Activated CD4-positive, alpha-beta T cell treated with anti-CD3 and anti-CD28 coated beads, Interleukin-2, amount 50 U/mL, for 48 hours (primary cell): ENCODE results near the gene MDGA2.
"Not testable (repeated sequence)": the region's sequence is repeated elsewhere in the genome, so short reads cannot be mapped to it uniquely, and the experiment has no call there.

Experiments used
- DNase-seq, 2 experiments: peaks; one replicate each; pipeline ENCODE4 v3.0.0-alpha.2; 2020

MDGA2 gene

DNA sequence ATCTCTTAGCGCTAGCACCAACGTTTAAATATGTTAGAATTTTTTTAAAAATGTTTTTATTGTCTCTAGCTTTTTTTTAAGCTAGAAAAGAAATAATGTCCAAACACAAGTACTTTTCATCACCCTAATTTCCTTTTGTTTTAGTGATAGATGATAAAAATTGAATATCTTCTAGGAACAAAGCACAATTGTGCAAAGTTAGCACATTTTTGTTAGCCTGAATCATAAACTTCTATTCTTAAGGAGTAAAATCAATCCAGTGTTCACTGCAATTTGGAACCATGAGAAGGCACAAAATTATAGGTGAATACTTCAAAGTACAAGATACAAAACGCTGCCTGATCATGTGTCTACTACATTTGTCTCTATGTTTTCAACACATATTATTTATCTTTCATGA, 615.4 kb downstream of the MDGA2 start:
- DNase-seq: no peak

DNA sequence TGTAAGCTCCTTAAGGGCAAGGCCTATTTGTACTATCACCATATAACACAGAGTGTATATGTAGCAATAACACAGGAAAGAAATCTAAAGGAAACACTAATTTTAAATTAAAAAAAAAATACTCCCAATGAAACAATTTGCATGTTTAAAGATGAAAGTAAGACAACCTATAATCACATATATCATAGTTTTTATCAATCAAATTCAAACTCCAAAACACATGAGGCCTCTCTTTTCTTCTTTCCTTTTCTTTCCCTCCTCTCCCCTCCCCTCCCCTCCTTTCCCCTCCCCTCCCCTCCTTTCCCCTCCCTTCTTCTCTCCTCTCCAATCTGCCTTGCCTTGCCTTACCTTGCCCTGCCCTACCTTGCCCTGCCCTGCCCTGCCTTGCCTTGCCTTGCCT, 618.0 kb downstream of the MDGA2 start:
- no peak for DNase-seq

DNA sequence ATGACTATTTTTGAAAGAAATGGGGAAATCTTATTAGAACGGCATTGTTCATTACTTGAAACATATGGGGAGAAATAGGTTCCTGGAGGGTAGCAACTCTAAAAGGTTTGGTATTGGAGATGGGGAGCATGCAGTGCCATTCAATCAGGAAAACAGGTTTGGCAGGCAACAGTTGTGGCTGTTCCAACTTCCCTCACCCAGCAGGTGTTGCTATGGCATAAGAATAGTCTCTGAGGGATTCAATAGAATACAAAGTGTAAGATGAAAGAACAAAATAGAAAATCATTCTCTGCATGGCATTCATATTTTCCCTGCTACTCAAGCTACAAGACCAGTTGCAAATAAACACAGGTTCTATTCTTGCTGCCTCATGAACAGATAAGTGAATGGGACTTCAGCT, 630.6 kb downstream of the MDGA2 start:
- no peak for DNase-seq

DNA sequence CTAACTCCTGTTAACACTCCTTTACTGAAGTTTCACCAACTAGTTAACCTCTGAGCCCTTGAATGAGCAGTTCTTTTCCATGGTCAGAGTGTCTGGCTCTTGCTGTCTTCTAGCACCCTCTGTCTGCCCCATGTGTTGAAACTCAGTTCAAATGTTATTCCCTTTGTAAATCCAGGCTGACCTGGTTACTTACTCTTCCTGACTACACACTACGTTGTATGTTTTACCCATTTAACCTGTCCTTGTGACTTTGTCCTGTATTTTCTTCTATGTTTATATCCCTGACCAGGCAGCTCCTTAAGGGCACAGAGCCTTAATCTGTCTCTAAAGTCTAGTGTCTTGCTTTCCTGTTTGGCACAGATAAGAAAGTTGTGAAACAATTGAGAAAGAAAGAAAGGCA, 634.9 kb downstream of the MDGA2 start:
- no peak for DNase-seq

DNA sequence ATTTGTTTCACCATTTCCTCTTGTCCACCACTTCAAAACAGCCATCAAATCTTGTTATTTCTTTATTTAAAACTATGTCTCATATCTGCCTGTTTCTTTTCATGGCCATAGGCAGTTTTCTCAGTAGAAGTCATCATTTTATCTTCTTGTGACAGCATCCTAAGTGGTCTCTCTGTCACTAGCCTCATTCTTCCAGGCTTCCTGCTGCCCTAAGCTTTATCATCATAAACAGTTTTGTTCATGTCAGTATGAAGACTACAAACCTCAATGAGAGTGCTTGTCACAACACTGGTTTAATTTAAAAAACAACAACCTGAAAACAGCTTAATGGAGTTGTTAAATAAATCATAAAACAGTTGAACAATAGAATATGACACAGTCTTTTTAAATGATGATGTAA, 636.1 kb downstream of the MDGA2 start:
- DNase-seq: no peak

DNA sequence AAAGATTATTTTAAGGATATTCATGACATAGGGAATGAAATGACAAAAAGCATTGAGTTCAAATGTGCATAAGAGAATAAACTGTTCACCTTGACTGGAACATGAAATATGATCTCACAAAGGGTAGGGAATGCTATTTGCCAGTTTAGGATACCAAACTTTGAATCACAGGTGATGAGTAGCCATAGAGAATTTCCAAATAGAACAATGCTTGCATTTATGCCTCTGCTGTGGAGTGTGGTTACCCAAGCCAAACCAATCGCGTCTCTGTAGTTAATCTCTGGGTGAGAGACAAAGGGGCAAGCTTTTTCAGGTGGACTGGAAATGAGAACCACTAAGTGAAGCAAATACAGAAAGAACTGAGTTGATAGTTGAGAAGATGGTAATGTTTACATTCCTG, 652.7 kb downstream of the MDGA2 start:
- no peak for DNase-seq

DNA sequence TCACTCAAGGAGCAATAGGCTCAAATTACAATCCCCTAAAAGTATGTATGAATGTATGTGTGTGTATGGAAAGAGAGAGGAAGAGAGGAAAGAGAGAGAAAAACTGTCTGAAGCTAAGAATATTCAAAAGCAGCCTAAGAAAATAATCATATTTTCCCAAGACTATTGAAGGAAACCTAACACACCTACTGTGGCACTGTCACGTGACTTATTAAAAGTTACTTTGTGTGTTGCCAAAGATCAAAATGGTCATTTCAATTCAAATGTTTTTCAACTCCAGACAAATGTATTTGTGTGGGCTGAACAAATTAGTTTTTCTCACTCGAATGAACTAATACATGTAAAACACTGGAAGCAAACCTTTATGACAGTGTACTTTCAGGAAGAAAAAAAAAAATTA, 654.9 kb downstream of the MDGA2 start:
- DNase-seq: no peak

DNA sequence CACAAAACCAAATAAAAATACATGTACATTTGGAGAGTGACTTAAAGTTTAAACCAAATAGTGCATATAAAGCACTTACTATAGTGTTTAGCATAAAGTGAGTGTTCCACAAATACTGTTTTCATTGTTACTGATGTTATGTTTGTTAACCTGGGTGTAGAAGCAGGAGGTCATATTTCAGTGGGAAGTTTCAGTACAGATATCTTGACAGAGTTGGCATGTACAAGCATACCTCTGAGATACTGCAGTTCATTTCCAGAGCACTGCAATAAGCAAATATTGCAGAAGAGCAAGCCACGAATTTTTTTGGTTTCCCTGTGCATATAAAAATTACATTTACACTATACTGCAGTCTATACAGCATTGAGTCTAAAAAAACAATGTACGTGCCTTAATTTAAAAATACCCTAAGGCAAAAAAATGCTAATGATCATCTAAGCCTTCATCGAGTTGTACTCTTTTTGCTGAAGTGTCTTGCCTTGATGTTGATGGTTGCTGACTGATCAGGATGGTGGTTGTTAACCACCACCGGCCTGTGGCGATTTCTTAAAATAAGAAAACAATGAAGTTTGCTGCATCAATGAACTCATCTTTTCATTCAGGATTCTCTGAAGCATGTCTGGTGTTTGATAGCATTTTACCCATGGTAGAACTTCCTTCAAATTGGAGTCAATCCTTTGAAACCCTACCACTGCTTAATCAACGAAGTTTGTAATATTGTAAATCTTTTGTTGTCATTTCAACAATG, 662.7 kb downstream of the MDGA2 start:
- no peak for DNase-seq

DNA sequence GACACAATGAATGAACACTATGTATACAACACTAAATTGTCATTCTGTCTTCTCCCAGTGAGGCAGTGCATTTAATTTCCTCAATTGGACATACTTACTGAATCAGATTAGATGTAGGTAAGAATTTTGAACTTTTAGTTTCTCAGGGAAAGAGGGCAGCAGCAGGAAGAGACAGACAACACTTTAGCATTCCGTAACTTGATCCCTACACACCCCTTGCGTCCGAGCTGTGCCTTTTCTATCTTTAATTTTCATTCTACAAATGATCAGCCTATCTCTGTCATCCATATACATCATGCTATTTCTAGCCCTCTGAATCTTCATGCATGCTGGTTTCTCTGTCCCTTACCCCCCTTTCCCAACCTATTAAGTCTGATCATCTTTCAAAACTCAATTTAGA, 665.8 kb downstream of the MDGA2 start:
- DNase-seq: no peak

DNA sequence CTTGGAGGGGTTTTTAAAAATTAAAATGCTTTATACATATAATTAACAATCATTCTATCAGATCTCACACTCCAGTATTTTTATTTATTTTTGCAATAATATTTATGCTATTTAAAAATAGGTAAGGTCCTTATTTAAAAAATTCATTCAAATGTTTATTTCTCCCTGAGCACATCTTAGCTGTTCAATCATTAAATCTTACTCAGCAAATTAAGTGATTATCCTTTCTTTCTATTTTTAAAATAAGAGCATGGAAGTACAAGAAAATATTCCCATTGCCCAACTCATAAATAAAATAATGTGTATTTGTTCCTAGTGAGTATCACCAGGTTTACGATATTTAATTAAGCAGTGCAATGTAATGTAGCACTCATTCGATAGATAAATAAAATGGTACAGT, 666.7 kb downstream of the MDGA2 start:
- DNase-seq: no peak

DNA sequence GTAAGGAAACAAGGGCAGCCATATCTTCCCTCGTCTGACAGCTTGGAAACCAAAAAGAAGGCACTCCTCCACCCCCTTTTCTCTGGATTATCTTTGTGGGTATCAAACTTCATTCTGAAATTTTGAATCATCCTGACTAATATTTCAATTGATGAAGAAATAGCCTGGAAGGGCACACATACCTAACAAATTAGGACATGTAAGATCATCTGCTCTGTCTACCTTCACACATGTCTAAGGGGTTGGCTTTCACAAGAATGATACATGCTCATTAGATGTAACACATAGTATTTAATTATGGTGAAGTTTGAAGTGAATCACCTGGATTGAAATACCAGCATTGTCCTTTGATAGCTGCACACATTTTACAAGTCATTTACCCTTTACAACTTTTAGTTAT, 675.7 kb downstream of the MDGA2 start:
- no peak for DNase-seq

DNA sequence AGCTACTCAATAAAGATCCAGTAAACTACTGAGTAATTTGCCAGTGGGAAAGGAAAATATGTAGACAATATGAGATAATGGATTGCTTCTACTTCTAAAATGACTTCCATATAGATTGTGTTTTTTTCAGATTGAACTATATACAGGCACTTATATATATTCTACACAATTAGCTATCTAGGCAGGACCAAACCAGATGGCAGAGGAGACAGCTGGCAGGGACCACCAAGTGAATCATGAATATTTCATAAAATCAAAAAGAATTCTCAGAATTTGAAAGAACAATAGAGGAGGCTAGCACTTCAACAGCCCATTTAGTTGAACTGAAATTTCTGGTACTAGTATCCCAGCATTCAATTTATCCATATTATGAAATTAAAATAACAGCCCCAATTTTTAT, 685.8 kb downstream of the MDGA2 start:
- no peak for DNase-seq

DNA sequence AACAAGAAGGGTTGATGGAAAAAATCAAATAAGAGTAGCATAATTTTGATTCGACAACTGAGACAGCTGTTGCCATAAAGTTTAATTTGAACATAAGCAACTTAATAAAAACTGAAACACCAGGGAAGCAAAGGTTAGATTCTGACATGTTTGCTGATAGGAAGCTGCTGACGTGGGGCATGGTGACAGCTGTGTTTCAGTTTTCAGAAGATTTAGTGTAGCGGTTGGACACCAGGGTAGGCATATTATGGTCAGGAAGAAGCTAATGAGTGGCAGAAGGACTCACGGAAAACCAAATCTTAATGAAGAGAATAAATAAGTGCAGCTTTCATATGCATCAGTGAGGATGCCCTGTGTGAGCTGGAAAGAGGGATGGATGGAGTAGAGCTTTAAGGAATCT, 687.1 kb downstream of the MDGA2 start:
- no peak for DNase-seq

DNA sequence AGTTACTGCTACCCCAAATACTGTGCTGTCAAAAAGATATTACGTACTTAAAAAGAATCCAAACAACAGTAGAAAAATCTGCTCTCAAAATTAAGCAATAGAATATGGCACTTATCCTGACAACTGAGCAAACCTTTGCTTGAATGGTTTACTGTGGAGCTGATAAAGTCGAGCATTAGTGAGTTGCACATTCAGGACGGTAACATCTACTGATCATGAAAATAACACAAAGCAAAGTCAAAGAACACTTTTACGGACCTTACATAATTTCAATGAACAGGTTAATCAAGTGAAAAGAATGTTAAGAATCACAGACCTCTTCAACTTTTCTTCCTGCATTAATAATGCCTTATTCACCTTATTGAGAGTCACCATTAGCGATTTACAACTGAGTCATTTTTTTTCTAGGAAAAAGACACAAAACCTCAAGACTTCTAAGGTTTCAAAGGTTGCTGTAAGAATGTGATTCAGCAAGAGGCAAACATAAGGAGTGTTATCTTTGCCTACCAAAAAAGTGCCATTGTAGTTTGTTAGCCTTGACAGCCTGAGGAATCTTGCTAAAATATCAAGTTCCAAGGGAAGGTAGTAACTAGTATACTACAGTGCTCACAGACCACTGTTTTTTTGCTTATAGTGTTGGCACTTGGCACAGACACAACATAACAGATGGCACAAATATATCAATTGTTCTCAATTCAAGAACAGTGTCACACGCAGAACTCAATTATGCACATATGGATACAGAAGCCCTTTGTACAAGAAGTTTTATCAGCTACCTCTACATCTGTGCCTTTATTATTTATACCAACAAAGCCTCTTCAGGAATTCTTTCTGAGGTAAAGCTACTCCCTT, 689.6 kb downstream of the MDGA2 start:
- DNase-seq: no peak

DNA sequence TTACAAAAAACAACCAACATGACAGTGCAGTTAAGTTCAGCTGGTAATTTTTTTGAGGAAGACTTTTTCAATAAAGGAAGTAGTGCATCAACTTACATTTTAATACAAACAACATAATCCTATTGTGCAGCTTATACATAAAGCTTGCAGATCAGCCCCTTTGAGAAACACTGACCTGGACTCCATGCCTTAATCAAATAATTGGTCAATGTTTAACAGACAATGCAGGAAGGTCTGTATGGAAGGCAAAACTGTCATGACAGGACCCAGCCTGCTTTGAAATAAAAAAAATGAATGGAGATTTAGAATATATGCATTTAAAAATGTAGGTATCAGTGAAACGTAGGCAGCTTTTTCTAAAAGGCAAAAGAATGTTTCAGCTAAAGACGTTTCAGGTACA, 702.1 kb downstream of the MDGA2 start:
- no peak for DNase-seq

DNA sequence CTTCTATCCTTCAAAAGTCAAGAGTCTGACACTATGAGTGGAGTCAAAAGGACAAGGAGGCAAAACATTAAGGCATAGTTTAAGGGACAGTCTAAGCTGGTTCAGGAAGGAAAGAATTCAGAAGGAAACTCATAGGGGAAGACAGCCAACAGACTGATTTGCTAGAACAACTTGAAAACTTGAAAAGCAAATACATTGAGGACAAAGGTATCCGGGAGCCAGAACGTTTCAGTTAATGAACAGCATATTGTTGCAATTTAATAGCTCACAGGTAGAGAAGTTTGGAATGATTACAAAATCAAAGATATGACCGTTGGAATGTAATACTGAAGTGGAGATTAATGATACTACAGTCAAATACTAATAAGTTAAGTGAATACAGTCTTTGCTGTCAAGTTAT, 711.0 kb downstream of the MDGA2 start:
- DNase-seq: no peak

DNA sequence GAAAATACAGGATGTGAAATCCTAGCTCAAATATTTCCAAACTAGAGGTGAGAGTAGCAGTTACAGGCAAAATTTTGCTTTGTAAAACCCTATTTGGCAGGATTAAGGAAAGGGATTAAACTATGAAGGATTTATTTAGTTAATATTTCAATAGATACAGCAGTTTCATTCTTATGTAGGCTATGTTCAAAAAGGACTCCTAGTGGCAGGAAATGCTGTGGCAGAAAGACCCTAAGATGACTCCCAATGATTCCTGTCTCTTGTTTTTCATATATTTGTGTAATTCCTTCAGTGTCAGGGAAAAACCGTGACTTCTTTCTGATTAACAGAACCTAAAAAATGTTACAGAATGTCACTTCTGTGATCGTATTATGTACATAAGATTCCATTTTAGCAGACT, 724.3 kb downstream of the MDGA2 start:
- DNase-seq: no peak

DNA sequence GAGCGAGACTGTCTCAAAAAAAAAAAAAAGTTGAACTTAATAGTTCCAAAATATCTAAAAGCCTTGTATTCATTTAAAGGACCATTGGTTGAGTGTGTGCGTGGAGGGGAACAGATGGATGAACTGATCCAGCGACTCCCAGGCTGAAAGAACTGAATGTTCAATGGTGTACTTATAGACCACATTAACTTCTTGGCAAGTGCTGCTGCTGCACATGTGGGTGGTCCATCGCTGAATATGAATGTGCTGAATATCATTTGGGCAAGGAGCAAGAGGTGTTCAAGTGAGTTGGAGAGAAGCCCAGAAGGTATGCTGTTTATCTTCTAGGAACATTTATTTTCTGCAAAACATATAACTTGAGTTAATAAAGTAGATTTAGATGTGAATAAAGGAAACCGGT, 734.8 kb downstream of the MDGA2 start:
- DNase-seq: no peak

DNA sequence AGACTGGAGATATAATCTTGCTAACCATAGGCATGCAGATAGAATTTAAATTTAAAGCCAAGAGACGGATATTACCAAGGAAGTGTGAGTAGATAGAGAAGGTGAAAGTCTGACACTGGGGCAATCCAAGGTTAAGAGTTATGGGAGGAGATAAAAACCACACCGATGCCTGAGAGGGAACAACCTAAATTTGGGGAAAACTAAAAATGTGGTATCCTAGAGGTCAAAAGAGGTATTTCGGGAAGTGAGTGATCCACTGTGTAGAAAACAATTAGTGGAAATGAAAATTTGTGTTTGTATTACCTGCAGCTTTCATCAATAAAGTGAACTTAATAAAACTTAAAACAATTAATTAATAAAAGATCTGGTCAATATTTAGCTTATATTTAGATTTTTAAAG, 754.9 kb downstream of the MDGA2 start:
- DNase-seq: no peak

DNA sequence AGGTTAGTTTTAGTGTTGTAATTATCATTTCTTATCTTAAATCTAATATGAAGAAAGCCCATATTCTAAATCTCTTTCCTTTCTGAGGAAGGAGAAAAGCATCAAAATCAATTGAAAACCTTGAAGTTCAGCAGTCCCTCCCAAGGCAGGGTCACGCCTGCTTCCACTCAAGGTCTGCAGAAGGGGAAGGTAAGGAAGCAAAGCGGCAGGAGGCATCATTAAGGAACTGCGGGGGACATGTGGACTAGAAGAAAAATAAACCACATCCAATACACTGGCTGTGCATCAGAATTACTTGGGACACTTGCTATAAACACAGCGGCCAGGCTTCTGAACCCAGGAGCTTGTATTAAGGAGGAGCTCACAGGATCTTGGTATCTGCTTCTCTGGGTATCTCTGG, 759.9 kb downstream of the MDGA2 start:
- not testable (repeated sequence) for DNase-seq

DNA sequence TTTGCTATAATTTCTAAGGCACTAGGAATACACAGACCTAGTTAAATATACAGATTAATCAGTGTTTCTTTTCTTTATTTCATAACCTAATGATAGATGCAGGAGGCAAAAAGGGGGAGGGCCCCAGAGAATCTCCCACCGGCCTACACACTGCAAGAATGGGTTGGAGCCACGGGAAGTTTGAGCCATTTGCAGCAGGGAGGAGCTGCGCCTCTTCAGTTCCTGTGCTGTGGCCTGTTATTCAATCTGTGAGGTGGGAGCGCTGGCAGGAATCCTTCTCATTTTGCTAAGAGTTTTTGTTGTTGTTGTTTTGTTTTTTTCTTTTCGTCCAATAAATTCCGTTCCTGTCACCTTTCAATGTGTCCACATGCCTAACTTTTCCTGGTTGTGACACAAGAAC, 772.6 kb downstream of the MDGA2 start:
- no peak for DNase-seq

DNA sequence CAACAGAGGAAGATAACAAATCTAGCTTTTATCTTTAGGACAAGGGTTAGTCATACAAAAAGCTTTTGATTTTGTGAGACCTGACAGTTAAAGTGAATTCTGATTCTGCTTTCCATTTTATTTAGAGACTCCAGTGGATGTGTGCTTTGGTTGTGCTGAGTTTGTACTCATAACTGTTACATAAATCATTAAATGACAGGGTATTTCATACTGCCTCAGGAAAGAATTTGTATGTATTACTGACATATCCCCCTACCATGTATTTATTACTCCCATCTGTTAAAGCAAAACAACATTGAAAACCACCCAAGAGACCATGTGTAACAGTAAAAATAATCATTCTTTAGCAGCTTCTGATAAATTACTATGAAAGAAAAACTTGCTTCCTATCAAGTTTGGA, 780.9 kb downstream of the MDGA2 start:
- no peak for DNase-seq

DNA sequence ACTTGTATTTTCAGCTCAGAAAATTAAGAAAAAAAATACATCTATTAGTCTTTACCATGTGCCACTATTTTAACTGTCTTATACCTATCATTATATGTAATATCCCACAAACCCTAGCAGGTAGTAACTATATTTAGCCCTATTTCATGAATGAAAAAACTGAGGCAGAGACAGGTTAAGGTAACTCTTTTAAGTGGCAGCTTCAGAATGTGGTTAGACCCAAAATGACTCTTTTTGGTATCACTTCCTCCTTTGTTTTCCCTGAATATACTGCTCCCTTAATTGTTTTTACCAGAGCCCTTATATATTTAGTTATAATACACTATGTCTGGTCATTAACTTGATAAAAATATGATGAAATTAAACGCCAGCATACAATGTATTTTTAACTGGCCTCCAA, 788.3 kb downstream of the MDGA2 start:
- DNase-seq: no peak

DNA sequence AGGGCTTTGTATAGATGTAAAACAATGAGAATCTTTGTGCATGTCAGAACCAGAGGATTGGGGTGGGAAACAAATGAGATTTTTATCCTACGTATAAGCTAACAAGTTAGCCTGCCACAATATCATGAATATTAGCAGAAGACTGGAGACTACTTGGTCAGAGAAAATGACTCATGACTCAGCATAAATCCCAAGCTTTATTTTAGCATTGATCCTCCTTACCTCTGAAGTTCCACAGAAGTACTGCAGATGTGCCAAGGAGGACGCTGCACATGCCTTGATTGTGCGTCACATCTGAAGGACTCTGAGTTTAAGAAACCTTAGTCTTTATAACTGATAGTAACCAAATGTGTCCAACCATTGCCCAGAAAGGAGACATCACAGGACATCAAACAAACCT, 789.8 kb downstream of the MDGA2 start:
- no peak for DNase-seq

DNA sequence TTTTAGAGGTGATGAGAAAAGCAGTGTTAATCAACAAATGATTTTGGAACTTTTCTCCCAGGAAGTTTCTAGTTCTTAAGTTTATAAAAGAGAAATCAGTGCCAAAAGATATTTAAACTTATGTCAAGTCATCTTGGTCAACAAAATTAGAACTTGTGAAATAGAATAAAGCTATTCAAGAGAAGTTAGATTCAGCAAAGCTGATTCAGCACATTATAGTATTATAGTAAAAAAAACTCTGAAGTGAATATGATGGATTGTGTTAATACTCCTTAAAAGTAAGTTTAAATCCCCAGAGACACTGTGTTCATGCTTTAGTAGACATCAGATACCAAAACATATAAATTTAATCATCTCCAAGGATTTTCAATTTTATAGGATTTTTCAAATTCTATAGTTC, 813.7 kb downstream of the MDGA2 start:
- no peak for DNase-seq
